HepG2 (cell line): ENCODE results near the gene SMIM44. TPM values are rescaled to one million over a fixed set of nuclear protein-coding genes. Genes with fewer than 3 reads are reported as not detected.

Source experiments
- GZF1 ChIP-seq: sonication (generic); formaldehyde crosslinking; IDR thresholded peaks from 2 replicates; pipeline ENCODE4 v1.5.1; 2020; ENCODE audit warnings: mild to moderate bottlenecking, missing genetic modification reagents
- MIXL1 ChIP-seq: IDR thresholded peaks from 2 replicates; pipeline ENCODE4 v1.6.1; 2016
- SAP130 ChIP-seq: IDR thresholded peaks from 2 replicates; pipeline ENCODE4 v1.6.1; 2016; ENCODE audit warnings: low read depth
- TAF1 ChIP-seq: sonication (generic); formaldehyde crosslinking; IDR thresholded peaks from 2 replicates; pipeline ENCODE4 v1.4.0; 2020; ENCODE audit warnings: missing genetic modification reagents
- ZFX ChIP-seq: sonication (generic); formaldehyde crosslinking; IDR thresholded peaks from 2 replicates; pipeline ENCODE4 v1.4.0; 2020; ENCODE audit warnings: mild to moderate bottlenecking, low read depth, missing genetic modification reagents, moderate library complexity
- ZNF121 ChIP-seq: sonication (generic); formaldehyde crosslinking; IDR thresholded peaks from 2 replicates; pipeline ENCODE4 v1.5.0; 2020; ENCODE audit warnings: mild to moderate bottlenecking, missing genetic modification reagents
- ZNF605 ChIP-seq: sonication (generic); formaldehyde crosslinking; IDR thresholded peaks from 2 replicates; pipeline ENCODE4 v1.8.0; 2022; ENCODE audit warnings: mild to moderate bottlenecking, missing genetic modification reagents
- polyA plus RNA-seq, 8 experiments: library from polyadenylated mRNA; depleted of rRNA in 3 of 8; stranded (reverse) in 7 of 8; unstranded in 1 of 8; fragments of >200 nt; fragmentation: Illumina TruSeq in 4 of 8; extraction: Trizol in 4 of 8; gene quantifications; 2 replicates each; pipeline versions ENCODE4 v1.2.1 to v1.2.3, GENCODE V29; 2011 to 2016; ENCODE audit warnings: low read depth in 4 of 8, missing spikeins in 1 of 8, mixed read lengths in 1 of 8; ENCODE audit not compliant: insufficient read depth in 1 of 8
- total RNA-seq, 5 experiments: library from RNA; depleted of rRNA; stranded (reverse); fragments of >200 nt; fragmentation: Illumina TruSeq; extraction: Trizol; gene quantifications; 2 replicates each; pipeline ENCODE4 v1.2.3, GENCODE V29; 2016; ENCODE audit warnings: low read depth in 1 of 5
- TF ChIP-seq, protein P1 (sequence below): sonication (generic); formaldehyde crosslinking; IDR thresholded peaks from one replicate; pipeline ENCODE4 v1.5.1; 2020; ENCODE audit warnings: mild to moderate bottlenecking, missing genetic modification reagents; ENCODE audit errors: not compliant biosample characterization
- TF ChIP-seq, protein P2 (sequence below): IDR thresholded peaks from 2 replicates; pipeline ENCODE4 v1.6.1; 2012; ENCODE audit warnings: inconsistent platforms
- TF ChIP-seq, protein P3 (sequence below), 2 experiments: fragments of 450-650 bp in 1 of 2; sonication (generic) in 1 of 2; formaldehyde crosslinking in 1 of 2; IDR thresholded peaks; 2 replicates each; pipeline versions ENCODE4 v1.6.1 to v1.8.0; 2016 to 2022; ENCODE audit warnings: antibody characterized with exemption in 1 of 2, mild to moderate bottlenecking in 1 of 2, missing genetic modification reagents in 1 of 2

Gene SMIM44
- total and polyA plus RNA-seq, 2 of the 13 experiments (the other 11 are each of a cell fraction or from before 2014, with no cell fraction given): not detected

DNA sequence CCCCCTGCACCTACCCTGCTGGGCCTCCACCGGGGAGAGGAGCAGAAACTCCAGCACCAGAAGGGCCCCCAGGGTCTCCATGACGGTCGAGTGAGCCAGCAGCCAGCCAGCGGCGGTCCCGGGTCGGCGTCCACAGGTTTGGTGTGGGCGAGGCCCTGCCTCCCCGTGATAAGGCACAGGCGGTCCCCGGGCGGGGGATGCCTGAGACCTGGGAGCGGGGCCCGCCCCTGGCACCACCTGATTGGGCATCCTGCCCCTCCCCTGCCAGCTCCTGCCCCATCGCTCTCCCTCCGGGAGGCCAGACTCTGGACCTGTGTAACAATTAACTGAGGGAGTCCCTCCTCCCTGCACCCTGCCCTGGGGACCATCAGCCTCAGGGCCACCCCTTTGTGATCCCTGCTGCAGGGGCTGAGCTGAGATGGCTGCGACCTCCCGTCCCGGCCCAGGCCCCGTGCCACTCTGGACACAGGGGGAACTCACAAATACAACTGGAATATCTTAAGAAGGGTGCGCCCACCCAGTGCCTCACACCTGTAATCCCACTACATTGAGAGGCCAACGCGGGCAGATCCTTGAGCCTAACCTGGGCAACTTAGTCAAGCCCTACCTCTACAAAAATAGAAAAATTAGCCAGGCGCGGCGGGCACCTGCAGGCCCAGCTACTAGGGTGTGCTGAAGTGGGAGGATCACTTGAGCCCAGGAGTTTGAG, 2.7 kb downstream of the SMIM44 start, which contains the start of gene SMIM24 (continued):
- TF ChIP-seq, protein P1, sequence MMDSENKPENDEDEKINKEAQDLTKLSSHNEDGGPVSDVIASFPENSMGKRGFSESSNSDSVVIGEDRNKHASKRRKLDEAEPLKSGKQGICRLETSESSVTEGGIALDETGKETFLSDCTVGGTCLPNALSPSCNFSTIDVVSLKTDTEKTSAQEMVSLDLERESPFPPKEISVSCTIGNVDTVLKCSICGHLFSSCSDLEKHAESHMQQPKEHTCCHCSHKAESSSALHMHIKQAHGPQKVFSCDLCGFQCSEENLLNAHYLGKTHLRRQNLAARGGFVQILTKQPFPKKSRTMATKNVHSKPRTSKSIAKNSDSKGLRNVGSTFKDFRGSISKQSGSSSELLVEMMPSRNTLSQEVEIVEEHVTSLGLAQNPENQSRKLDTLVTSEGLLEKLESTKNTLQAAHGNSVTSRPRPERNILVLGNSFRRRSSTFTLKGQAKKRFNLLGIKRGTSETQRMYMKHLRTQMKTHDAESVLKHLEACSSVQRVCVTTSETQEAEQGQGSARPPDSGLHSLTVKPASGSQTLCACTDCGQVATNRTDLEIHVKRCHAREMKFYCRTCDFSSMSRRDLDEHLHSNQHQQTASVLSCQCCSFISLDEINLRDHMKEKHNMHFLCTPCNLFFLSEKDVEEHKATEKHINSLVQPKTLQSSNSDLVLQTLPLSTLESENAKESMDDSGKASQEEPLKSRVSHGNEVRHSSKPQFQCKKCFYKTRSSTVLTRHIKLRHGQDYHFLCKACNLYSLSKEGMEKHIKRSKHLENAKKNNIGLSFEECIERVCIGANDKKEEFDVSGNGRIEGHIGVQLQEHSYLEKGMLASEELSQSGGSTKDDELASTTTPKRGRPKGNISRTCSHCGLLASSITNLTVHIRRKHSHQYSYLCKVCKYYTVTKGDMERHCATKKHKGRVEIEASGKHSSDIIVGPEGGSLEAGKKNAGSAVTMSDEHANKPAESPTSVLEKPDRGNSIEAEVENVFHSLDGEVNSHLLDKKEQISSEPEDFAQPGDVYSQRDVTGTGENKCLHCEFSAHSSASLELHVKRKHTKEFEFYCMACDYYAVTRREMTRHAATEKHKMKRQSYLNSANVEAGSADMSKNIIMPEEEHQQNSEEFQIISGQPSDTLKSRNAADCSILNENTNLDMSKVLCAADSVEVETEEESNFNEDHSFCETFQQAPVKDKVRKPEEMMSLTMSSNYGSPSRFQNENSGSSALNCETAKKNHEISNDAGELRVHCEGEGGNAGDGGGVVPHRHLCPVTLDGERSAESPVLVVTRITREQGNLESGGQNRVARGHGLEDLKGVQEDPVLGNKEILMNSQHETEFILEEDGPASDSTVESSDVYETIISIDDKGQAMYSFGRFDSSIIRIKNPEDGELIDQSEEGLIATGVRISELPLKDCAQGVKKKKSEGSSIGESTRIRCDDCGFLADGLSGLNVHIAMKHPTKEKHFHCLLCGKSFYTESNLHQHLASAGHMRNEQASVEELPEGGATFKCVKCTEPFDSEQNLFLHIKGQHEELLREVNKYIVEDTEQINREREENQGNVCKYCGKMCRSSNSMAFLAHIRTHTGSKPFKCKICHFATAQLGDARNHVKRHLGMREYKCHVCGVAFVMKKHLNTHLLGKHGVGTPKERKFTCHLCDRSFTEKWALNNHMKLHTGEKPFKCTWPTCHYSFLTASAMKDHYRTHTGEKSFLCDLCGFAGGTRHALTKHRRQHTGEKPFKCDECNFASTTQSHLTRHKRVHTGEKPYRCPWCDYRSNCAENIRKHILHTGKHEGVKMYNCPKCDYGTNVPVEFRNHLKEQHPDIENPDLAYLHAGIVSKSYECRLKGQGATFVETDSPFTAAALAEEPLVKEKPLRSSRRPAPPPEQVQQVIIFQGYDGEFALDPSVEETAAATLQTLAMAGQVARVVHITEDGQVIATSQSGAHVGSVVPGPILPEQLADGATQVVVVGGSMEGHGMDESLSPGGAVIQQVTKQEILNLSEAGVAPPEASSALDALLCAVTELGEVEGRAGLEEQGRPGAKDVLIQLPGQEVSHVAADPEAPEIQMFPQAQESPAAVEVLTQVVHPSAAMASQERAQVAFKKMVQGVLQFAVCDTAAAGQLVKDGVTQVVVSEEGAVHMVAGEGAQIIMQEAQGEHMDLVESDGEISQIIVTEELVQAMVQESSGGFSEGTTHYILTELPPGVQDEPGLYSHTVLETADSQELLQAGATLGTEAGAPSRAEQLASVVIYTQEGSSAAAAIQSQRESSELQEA (CRISPR knock-in tag): no peak
- TF ChIP-seq GZF1 (CRISPR knock-in tag) (0 out of 2 replicates have a peak, but pooled peaks have one; percentile 36), ZNF121 (peak; percentile 85), TAF1 (CRISPR knock-in tag) (peak; percentile 45; the same call in 1 of the 2 replicates), MIXL1 (CRISPR knock-in tag) (0 out of 2 replicates have a peak, but pooled peaks have one; percentile 56), ZNF605 (CRISPR knock-in tag) (no peak), SAP130 (CRISPR knock-in tag) (peak; percentile 60), ZFX (CRISPR knock-in tag) (peak; percentile 71)
- TF ChIP-seq, protein P2, sequence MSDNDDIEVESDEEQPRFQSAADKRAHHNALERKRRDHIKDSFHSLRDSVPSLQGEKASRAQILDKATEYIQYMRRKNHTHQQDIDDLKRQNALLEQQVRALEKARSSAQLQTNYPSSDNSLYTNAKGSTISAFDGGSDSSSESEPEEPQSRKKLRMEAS: peak; percentile 48; the same call in 1 of the 2 replicates
- TF ChIP-seq, protein P3, sequence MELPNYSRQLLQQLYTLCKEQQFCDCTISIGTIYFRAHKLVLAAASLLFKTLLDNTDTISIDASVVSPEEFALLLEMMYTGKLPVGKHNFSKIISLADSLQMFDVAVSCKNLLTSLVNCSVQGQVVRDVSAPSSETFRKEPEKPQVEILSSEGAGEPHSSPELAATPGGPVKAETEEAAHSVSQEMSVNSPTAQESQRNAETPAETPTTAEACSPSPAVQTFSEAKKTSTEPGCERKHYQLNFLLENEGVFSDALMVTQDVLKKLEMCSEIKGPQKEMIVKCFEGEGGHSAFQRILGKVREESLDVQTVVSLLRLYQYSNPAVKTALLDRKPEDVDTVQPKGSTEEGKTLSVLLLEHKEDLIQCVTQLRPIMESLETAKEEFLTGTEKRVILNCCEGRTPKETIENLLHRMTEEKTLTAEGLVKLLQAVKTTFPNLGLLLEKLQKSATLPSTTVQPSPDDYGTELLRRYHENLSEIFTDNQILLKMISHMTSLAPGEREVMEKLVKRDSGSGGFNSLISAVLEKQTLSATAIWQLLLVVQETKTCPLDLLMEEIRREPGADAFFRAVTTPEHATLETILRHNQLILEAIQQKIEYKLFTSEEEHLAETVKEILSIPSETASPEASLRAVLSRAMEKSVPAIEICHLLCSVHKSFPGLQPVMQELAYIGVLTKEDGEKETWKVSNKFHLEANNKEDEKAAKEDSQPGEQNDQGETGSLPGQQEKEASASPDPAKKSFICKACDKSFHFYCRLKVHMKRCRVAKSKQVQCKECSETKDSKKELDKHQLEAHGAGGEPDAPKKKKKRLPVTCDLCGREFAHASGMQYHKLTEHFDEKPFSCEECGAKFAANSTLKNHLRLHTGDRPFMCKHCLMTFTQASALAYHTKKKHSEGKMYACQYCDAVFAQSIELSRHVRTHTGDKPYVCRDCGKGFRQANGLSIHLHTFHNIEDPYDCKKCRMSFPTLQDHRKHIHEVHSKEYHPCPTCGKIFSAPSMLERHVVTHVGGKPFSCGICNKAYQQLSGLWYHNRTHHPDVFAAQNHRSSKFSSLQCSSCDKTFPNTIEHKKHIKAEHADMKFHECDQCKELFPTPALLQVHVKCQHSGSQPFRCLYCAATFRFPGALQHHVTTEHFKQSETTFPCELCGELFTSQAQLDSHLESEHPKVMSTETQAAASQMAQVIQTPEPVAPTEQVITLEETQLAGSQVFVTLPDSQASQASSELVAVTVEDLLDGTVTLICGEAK (IDR thresholded peaks at IDR 0.05): no peak
- TF ChIP-seq, protein P3 (CRISPR knock-in tag; IDR thresholded peaks at IDR 0.05): 0 out of 2 replicates have a peak, but pooled peaks have one; percentile 32
